HL-60 (cell line): ENCODE data around the gene GRIP2.

ENCODE experiments used
- CTCF ChIP-seq: IDR thresholded peaks from one replicate; pipeline ENCODE4 v1.5.1; 2011; ENCODE audit warnings: low read length, control low read depth, inconsistent platforms; ENCODE audit not compliant: insufficient read depth
- GABPA ChIP-seq: IDR thresholded peaks from 2 replicates; pipeline ENCODE4 v1.6.1; 2012; ENCODE audit warnings: low read depth
- POLR2AphosphoS5 ChIP-seq: IDR thresholded peaks from 2 replicates; pipeline ENCODE4 v1.6.1; 2012; ENCODE audit warnings: low read depth

GRCh38 chr3:14472471-14473351, 67.4 kb downstream of the GRIP2 start:
- no peak for TF ChIP-seq CTCF
- no peak for TF ChIP-seq POLR2AphosphoS5
- TF ChIP-seq GABPA: no peak
